HG03108 (cell line): ENCODE measurements around the gene PSME1.
A peak's percentile ranks its signal among the peaks of the same experiment; 100 is the strongest.

ENCODE experiments used
- ATAC-seq: cut with Tn5 transposase; IDR thresholded peaks from one replicate; pipeline ENCODE4 v1.9.1; 2021; ENCODE audit warnings: moderate library complexity; ENCODE audit not compliant: unreplicated experiment

Gene PSME1

DNA sequence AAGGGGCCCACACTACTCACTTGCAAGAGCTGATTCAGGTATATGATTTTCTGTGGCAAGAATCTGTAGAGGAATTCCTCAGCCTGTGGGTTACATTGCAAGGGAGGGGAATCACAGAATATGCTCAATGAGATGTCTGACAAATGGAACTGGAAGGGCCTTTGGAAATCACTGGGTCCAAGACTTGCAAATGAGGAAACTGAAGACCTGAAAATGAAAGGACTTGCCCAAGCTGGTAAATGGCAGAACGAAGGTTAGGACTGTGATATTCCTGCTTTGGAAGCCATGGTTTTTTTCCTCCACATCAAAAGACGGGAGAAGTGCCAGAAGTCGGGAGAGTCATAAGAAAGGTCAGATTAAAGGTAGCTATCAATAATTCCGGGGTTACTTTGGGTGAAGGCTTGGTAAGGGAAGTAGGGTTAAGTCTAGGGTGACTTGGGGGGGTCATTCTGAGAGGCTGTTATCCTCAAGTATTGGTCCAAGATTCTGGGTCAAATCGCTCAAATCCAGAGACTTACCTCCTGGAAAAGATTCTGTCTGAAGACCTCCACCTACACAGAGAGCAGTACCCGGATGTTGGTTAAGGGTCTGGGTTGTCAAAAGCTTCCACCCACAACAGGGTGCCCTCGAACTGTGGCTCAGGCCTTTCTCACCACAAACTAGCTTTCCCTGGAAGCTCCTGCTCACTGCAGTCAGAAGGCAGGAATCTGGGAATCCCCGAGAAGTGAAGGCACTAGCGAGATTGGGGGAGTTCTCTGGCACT, 9.9 kb downstream of the PSME1 start:
- no peak for ATAC-seq

DNA sequence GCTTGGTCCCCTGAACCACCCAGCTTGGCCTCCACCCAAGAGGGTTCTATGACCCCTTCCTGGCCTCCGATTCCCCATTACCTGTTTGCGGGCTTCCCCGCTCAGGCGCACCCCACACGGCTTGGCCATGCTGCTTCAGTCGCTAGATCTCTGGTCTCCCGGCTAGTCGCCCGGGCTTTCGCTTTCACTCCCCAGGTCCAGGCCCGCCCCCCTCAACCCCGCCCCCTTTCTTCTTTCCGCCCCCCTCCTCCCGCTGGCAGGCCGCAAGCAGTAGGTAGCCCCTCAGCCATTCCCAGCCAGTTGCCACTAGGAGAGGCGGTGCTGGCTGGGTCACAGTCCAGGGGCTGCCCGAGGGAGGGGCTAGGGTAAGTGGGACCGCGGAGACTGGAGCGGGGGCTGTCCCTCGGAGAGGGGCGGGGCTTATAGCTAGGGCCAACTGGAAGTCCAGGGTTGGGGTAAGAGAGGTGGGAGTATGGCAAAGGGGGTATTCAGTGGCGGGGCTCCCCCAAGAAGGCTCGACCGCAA, 10.5 kb downstream of the PSME1 start, which contains the start of gene PSME2:
PSME2 (minus strand) TSS at position 158 of the 525 bp plus-strand sequence; CDS start at position 129, 29 bp downstream.
- ATAC-seq = peak; percentile 68

DNA sequence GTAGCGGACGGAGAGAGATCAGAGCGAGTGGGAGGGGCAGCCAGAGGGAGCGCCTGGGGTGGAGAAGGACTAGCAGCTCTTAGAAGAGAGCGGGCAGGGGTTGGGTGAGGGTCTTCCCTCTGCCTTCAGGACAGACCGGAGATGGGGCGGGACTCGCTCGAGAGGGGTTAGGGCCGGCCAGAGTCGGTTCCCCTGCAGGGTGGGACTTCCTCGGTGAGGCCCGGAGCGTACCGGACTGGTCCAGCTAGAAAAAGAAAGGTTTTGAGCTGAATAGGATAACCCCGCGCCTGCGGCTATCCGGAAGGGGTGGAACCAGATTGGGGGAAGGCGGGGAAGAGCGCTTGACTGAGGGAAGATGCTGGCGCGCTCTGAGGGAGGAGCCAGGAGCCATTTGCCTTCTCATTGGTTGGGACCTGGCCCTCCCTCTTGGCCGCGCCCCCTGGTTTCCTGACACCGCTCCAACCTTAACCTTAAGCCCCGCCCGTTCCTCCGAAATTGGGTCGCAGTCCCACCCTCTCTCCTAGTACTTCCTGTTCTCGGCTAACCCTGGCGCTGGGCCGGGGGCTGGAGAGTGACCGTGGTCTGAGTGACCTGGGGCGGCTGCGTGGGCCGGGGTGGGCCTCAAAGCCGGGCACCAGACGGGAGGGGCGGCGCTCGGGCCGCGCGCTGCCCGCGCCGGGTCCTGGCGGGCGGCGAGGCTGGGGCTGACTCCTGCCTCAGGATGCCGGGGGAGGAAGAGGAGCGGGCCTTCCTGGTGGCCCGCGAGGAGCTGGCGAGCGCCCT, 11.2 kb downstream of the PSME1 start, which contains the start of gene RNF31:
RNF31 (plus strand) TSS at position 521 of the 783 bp plus-strand sequence; CDS start at position 722, 201 bp downstream.
- ATAC-seq = peak; percentile 79

DNA sequence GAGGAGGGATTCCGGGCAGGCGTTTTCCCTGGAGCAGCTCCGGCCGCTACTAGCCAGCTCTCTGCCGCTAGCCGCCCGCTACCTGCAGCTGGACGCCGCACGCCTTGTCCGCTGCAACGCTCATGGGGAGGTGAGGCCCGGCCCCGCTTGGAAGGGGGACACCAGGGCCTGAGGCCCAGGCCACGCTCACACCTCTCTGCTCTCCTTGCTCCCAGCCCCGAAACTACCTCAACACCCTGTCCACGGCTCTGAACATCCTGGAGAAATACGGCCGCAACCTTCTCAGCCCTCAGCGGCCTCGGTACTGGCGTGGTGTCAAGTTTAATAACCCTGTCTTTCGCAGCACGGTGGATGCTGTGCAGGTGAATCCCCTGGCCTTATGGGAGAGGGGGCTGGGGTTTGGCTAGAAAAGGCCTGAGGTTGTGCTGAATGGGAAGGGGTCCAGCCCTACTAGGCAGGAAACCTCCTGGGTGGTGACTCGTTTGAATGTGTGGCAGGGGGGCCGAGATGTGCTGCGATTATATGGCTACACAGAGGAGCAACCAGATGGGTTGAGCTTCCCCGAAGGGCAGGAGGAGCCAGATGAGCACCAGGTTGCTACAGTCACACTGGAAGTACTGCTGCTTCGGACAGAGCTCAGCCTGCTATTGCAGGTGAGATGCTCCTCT, 11.9 kb downstream of the PSME1 start:
- no peak for ATAC-seq

DNA sequence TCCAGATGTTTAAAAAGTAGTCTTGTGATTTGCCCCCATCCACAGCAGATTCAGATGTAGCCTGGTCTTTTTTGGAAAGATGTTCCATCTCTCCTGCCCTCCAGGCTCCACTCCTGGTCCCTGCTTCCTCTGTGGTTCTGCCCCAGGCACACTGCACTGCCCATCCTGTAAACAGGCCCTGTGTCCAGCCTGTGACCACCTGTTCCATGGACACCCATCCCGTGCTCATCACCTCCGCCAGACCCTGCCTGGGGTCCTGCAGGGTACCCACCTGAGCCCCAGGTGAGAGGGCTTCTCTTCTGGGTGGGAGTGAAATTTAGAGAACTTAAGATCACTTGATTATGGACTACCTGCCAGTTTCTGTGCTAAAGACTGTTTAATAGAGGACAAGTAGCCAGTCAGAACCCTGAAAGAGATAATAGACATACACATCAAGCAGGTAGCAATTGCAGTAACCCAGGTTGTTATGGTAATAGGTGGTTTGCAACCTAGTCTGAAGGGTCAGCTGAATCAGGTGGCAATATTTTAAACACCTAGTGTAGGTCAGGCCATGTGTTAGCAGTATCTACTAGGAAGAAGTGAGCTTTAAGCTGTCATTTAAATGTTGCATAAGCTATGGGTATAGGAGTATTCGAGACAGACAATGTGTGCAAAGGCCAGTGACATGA, 13.4 kb downstream of the PSME1 start:
- no peak for ATAC-seq

DNA sequence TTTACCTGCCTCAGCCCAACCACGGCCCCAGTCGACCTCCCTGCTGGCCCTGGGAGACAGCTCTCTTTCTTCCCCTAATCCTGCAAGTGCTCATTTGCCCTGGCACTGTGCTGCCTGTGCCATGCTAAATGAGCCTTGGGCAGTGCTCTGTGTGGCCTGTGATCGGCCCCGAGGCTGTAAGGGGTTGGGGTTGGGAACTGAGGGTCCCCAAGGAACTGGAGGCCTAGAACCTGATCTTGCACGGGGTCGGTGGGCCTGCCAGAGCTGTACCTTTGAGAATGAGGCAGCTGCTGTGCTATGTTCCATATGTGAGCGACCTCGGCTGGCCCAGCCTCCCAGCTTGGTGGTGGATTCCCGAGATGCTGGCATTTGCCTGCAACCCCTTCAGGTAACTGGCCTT, 14.1 kb downstream of the PSME1 start:
- ATAC-seq = no peak

DNA sequence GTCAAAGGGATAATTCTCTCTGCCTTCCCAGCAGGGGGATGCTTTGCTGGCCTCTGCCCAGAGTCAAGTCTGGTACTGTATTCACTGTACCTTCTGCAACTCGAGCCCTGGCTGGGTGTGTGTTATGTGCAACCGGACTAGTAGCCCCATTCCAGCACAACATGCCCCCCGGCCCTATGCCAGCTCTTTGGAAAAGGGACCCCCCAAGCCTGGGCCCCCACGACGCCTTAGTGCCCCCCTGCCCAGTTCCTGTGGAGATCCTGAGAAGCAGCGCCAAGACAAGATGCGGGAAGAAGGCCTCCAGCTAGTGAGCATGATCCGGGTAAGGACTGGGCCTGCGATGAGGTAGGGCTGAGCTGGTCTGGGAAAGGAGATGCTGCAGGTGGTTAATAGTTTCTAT, 14.6 kb downstream of the PSME1 start:
- no peak for ATAC-seq

DNA sequence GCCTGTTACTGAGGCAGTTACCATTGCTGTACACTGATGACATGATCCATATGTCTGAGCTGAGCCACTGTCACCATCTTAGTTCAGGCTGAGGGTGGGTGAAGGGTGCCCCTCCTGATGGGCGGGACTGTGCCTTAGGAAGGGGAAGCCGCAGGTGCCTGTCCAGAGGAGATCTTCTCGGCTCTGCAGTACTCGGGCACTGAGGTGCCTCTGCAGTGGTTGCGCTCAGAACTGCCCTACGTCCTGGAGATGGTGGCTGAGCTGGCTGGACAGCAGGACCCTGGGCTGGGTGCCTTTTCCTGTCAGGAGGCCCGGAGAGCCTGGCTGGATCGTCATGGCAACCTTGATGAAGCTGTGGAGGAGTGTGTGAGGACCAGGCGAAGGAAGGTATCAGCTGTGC, 15.0 kb downstream of the PSME1 start:
- no peak for ATAC-seq

DNA sequence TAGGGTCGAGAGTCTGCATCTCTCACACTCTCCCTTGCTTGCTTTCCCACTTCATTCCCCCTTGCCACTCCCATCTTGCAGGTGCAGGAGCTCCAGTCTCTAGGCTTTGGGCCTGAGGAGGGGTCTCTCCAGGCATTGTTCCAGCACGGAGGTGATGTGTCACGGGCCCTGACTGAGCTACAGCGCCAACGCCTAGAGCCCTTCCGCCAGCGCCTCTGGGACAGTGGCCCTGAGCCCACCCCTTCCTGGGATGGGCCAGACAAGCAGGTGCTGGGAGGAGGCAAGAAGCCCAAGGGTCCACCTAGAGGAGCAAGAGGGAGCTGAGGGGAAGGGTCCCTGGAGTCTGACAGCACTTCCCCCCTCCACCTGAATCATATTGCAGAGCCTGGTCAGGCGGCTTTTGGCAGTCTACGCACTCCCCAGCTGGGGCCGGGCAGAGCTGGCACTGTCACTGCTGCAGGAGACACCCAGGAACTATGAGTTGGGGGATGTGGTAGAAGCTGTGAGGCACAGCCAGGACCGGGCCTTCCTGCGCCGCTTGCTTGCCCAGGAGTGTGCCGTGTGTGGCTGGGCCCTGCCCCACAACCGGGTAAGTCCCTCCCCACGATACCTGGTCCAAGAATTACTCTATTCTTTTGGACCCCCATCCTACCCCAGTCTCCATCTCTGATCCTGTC, 15.5 kb downstream of the PSME1 start:
- no peak for ATAC-seq

DNA sequence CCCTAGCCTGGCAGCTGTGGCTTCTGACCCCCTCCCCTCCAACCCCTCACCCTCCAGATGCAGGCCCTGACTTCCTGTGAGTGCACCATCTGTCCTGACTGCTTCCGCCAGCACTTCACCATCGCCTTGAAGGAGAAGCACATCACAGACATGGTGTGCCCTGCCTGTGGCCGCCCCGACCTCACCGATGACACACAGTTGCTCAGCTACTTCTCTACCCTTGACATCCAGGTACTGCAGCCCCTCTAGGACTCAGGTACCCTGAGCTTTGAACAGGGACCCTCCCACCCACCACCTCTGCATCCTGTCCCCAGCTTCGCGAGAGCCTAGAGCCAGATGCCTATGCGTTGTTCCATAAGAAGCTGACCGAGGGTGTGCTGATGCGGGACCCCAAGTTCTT, 19.1 kb downstream of the PSME1 start:
- no peak for ATAC-seq

DNA sequence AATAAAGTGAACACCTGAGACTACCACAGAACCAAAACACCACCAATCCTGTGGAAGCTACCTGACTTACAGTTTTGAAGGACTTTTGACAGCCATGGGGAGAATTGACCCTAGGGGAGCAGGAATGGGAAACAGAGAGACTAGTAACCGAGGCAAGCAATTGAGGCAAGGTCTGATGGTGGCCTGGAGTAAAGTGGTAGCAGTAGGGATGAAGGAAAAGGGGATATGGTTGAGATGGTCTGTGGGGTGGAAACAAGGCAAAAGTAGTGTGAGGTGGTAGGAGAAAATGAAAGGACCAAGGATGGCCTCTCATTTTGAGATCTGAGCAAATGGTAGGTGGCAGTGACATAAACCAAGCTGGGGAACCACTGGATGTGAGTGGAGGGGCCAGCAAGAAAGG, 20.8 kb downstream of the PSME1 start:
- ATAC-seq = no peak

DNA sequence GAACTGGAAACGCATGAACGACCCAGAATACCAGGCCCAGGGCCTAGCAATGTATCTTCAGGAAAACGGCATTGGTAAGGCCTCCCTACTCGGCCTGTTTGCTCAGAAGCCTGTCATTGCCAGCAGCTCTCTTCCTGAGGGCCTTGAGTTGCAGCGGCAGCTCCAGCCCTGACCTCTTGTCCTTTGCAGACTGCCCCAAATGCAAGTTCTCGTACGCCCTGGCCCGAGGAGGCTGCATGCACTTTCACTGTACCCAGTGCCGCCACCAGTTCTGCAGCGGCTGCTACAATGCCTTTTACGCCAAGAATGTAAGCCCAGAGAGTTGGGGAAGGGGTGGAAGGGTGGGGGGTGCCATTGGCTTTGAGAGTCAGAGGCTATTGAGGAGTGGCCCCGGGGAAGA, 21.3 kb downstream of the PSME1 start:
- no peak for ATAC-seq

DNA sequence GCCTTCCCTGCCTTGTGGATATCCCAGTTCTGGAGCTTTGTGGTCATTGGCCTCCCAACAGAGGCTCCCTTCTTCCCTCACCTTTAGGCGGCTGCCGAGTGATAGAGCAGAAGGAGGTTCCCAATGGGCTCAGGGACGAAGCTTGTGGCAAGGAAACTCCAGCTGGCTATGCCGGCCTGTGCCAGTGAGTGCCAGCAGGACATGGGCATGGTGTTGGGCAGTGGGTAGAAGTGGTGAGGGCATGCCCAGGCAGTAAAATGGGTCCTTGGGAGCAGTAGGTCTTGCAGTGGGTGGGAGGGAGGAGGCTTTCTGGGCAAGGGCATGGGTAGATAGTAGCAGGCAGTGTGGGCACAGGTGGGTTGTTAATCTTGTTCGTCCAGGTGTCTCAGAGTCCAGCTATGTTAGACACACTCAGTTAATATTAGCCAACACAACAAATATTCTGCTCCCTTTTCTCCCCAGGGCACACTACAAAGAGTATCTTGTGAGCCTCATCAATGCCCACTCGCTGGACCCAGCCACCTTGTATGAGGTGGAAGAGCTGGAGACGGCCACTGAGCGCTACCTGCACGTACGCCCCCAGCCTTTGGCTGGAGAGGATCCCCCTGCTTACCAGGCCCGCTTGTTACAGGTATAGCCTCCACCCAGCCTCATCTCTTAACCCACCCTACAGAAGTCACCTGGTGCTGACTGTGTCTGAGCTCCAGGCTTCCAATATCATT, 23.9 kb downstream of the PSME1 start:
- ATAC-seq = no peak

DNA sequence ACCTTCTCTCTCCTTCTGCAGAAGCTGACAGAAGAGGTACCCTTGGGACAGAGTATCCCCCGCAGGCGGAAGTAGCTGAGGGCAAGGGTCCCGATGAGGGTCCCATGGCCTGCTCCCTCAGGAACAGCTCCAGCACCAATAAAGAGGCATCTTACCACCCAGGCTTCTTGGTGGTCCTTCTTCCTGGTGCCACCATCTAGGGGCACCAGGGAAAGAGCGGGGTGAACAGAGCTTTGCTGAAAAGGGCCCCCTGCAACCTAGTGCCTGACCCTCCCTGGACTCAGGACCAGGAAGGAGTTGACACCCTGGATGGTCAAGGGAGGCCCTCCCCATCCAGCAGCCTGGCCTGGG, 24.5 kb downstream of the PSME1 start:
- ATAC-seq = no peak

DNA sequence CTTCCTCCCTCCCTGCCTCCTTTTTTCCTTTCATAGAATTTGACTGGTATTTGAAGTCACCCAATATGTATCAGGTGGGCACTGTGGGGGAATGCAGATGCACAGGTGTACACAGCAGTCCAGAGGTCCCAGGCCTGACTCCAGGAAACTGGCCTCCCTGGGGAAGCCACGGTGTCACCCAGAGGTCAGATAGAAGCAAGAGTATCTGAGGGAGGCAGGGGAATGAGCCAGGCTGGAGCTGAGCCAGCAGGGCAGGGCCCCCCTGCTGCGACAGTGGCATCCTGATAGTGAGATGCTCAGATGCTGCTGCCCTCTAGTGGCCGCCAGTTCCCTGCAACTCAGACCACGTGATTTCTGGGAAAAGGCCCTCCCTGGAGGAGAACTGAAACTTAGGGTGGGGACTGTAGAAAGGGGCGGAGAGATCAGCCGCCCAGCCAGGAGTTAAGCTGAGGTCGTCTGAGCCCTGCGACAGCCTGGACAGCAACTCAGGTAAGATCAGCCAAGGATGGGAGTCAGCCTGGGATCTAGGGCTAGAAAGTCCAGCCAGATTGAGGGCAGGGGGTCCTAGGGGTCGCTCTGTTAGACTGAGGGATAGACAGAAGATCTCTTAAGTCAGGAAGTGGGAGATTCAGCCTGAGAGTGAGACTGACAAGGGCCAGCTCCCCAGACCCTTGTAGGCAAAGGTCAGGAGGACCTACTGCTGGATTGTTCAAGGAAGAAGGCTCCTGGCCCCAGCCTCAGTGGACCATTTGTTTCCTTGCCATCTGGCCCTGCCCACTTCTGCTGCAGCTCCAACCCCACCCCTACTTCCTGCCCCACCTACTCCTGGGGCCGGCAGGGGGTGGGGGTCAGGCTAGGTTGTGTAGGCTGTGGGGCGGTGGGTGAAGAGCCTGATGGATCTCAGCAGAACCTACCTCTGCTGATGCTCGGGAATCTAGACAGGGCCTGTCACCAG, 25.1 kb downstream of the PSME1 start, which contains the start of gene IRF9:
IRF9 (plus strand) TSS at position 416 of the 955 bp plus-strand sequence. CDS start 880 bp downstream, outside the sequence.
- peak; percentile 81 for ATAC-seq

DNA sequence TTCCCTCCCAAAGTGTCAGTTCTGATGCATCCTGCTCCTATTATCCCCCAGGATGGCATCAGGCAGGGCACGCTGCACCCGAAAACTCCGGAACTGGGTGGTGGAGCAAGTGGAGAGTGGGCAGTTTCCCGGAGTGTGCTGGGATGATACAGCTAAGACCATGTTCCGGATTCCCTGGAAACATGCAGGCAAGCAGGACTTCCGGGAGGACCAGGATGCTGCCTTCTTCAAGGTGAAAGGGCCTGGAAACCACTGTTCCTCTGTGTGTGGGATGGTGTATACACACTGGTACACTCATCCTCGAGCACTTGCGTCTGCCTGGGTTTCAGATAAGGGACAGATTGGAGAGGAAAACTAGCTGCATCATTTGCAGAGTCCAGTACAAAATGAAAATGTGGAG, 26.1 kb downstream of the PSME1 start:
- ATAC-seq = no peak

DNA sequence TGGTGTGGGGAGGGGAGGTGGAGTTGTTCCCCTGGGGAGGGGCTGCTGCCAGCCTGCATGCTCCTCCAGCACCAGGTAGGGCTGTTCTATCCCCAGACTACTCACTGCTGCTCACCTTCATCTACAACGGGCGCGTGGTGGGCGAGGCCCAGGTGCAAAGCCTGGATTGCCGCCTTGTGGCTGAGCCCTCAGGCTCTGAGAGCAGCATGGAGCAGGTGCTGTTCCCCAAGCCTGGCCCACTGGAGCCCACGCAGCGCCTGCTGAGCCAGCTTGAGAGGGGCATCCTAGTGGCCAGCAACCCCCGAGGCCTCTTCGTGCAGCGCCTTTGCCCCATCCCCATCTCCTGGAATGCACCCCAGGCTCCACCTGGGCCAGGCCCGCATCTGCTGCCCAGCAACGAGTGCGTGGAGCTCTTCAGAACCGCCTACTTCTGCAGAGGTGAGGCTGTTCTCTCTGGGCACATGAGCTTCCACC, 28.6 kb downstream of the PSME1 start:
- no peak for ATAC-seq

DNA sequence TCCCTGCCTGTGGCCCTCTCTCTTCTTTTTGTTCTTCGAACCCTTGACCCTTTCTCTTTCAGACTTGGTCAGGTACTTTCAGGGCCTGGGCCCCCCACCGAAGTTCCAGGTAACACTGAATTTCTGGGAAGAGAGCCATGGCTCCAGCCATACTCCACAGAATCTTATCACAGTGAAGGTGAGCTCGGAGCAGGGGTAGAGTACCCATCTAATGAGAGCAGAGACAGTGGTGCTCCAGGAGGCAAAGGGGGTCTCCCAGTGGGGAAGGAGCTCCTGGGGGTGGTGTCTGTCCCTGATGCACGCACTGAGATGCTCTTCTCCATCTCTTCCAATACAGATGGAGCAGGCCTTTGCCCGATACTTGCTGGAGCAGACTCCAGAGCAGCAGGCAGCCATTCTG, 29.8 kb downstream of the PSME1 start:
- no peak for ATAC-seq
